GM15510 (cell line): ENCODE data around the gene DEPDC4.

ENCODE experiments used
- POLR2A ChIP-seq: IDR thresholded peaks from 3 replicates; pipeline ENCODE4 v1.6.1; 2011; ENCODE audit warnings: borderline replicate concordance; ENCODE audit not compliant: insufficient read length; ENCODE audit errors: extremely low read depth

Gene DEPDC4

GRCh38 chr12:100266835-100267602, at the start of gene DEPDC4, which contains the start of gene SCYL2:
DEPDC4 (minus strand) TSS chr12:100267079; CDS start chr12:100267076, 3 bp downstream.
SCYL2 (plus strand) TSS chr12:100267177; CDS start chr12:100282971, 15,794 bp downstream.
- TF ChIP-seq POLR2A = peak; percentile 53

GRCh38 chr12:100311317-100311716, 44.4 kb upstream of the DEPDC4 start:
- TF ChIP-seq POLR2A = no peak

GRCh38 chr12:100303831-100304230, 37.0 kb upstream of the DEPDC4 start:
- TF ChIP-seq POLR2A = no peak

- no peak for TF ChIP-seq POLR2A
Observed at GRCh38 chr12:100302081-100302480, 35.2 kb upstream of the DEPDC4 start.

- no peak for TF ChIP-seq POLR2A
Observed at GRCh38 chr12:100295764-100296555, 29.1 kb upstream of the DEPDC4 start.

- TF ChIP-seq POLR2A = no peak
Observed at GRCh38 chr12:100293017-100293416, 26.1 kb upstream of the DEPDC4 start.

GRCh38 chr12:100290016-100290415, 23.1 kb upstream of the DEPDC4 start:
- TF ChIP-seq POLR2A = no peak

- TF ChIP-seq POLR2A = no peak
Observed at GRCh38 chr12:100289038-100289437, 22.2 kb upstream of the DEPDC4 start.

- no peak for TF ChIP-seq POLR2A
Observed at GRCh38 chr12:100279607-100280244, 12.8 kb upstream of the DEPDC4 start.

- TF ChIP-seq POLR2A = no peak
Observed at GRCh38 chr12:100279159-100279558, 12.3 kb upstream of the DEPDC4 start.

- no peak for TF ChIP-seq POLR2A
Observed at GRCh38 chr12:100274291-100274690, 7.4 kb upstream of the DEPDC4 start.

GRCh38 chr12:100273782-100274181, 6.9 kb upstream of the DEPDC4 start:
- TF ChIP-seq POLR2A = no peak

GRCh38 chr12:100268835-100269564, 2.1 kb upstream of the DEPDC4 start:
- TF ChIP-seq POLR2A = no peak

- TF ChIP-seq POLR2A = no peak
Observed at GRCh38 chr12:100267603-100268281, 863 bp upstream of the DEPDC4 start.
